NT2/D1 (cell line): Measurements from ENCODE around the gene TSPEAR.

Source experiments
- SUZ12 ChIP-seq: IDR thresholded peaks from 2 replicates; pipeline ENCODE4 v1.6.1; 2011; ENCODE audit not compliant: insufficient read length, insufficient read depth; ENCODE audit errors: extremely low read depth
- YY1 ChIP-seq: IDR thresholded peaks from 2 replicates; pipeline ENCODE4 v1.6.1; 2011; ENCODE audit not compliant: insufficient read length, insufficient read depth

- TF ChIP-seq YY1 (no peak), SUZ12 (no peak)
Measured at GRCh38 chr21:44701023-44701400, 10.4 kb downstream of the TSPEAR start.
